Activated CD4-positive, alpha-beta T cell treated with anti-CD3 and anti-CD28 coated beads, Interleukin-2, amount 10 ng/mL, durations not matched to agents 7 days and 5 days (primary cell): Measurements from ENCODE around the gene COL2A1. TPM values are rescaled to one million over a fixed set of nuclear protein-coding genes. Genes with fewer than 3 reads are reported as not detected.
A peak's percentile ranks its signal among the peaks of the same experiment; 100 is the strongest.

Source experiments
- CTCF ChIA-PET: fragments of 350-600 bp; sonication (Branson Sonifier 250); formaldehyde crosslinking; loops from one replicate; lab custom pipeline; 2021; ENCODE audit warnings: antibody characterized with exemption; lab: Charles Lee
- POLR2A ChIA-PET: fragments of 350-600 bp; sonication (Branson Sonifier 250); formaldehyde crosslinking; loops from one replicate; lab custom pipeline; 2021; ENCODE audit warnings: antibody characterized with exemption; lab: Charles Lee
- DNase-seq: peaks from one replicate; pipeline ENCODE4 v3.0.0-alpha.2; 2020
- H3K27ac Mint-ChIP-seq: one replicate; pipeline ENCODE4 v1.8.0; 2021; ENCODE audit warnings: mild to moderate bottlenecking, moderate library complexity, mixed read lengths
- H3K27me3 Mint-ChIP-seq: one replicate; pipeline ENCODE4 v1.8.0; 2021; ENCODE audit warnings: mixed read lengths
- H3K36me3 Mint-ChIP-seq: one replicate; pipeline ENCODE4 v1.8.0; 2021; ENCODE audit warnings: low read depth, mixed read lengths
- H3K4me1 Mint-ChIP-seq: one replicate; pipeline ENCODE4 v1.8.0; 2021; ENCODE audit warnings: mixed read lengths
- H3K4me3 Mint-ChIP-seq: one replicate; pipeline ENCODE4 v1.8.0; 2021; ENCODE audit warnings: mild to moderate bottlenecking, moderate library complexity, mixed read lengths
- H3K9me3 Mint-ChIP-seq: one replicate; pipeline ENCODE4 v1.8.0; 2021; ENCODE audit warnings: mixed read lengths
- total RNA-seq, 2 experiments: library from RNA; stranded (reverse); gene quantifications; one replicate each; pipeline ENCODE4 v1.2.3, GENCODE V29; 2021

COL2A1 gene
- not detected for total RNA-seq

DNA sequence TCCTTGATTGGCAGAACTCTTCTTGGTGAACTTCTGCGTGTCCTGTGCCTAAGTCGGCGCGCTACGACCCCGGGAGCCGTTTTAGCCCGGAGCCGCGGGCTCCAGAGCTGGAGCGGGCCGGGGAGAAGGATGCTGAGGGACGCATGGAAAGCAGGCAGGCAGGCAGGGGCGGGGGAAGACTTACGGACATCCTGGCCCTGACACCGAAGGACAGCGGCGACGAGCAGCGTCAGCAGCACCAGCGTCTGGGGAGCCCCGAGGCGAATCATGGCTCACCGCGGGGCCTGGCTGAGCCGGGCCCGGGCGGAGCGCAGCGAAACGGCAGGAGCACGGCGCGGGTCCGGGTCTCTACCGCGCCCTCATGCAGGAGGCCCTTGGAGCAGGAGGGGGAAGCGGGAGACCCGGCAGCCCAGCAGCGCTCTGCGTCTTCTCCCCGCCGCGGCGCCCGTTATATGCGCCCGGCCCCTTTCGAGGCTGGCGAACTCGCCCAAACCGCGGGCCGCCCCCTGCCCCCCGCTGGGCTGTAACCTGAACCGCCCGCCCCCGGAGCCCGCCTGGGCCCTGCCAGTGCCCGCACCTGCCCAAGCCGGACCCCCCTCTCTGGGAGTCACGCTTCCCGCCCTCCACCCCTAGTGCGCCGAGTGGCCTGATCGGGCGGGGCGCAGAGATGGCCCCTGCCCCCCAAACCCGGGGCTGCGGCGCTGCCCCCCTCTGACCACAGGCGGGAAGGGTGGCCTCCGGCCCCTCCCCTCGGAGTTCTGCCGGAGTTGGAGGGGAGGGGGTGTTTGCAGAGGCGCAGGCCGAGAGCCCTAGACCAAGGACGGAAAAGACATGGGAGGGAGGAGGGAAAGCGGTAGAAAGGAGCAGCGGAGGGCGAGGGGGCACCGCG is at the start of gene COL2A1:
TSS of gene COL2A1 (minus strand) at position 424 of the 889 bp plus-strand sequence. CDS start at position 269, 155 bp downstream.
- Mint-ChIP-seq H3K4me3 (peak within 1 kb of the TSS; percentile 35), H3K9me3 (no peaks in the 10 kb centered on the region), H3K27me3 (peaks cover 95% of the 10 kb centered on the region), H3K36me3 (no peaks in the 10 kb centered on the region), H3K27ac (peak within 1 kb of the TSS; percentile 34), H3K4me1 (peaks cover 32% of the 10 kb centered on the region)
- no peak for DNase-seq
- POLR2A ChIA-PET, result no interaction called here
- CTCF ChIA-PET, result interaction anchor here (0.6 to 1.8 kb wide), 4 partner anchors 11 to 132 kb away, joined by 3 to 5 read pairs (median 4); no protein-coding TSS in a partner anchor

DNA sequence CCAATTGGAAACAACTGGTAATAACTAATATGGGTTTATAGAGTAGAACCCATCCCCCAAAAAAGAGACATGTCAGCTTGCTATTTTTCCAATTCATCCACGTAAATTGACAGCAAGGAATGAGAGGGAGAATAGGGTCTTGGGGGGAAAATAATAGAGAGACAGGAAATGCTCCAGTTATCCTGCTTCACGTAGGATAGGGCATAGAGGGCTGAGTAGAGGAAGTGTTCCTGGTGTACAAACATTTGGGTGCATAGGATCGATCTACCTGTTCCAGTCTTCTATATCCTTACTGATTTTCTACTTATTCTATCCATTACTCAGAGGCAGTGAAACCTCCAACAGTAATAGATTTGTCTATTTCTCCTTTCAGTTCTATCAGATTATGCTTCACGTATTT is 49.6 kb upstream of the COL2A1 start:
- no peak overlapping the region for H3K4me3 Mint-ChIP-seq
- ChIA-PET CTCF (interaction anchor here (1.2 to 1.3 kb wide), 2 partner anchors 16 to 27 kb away, joined by 4 read pairs; no protein-coding TSS in a partner anchor), POLR2A (no interaction called here)
- peaks cover 7% of the 10 kb centered on the region for H3K9me3 Mint-ChIP-seq
- no peaks in the 10 kb centered on the region for H3K27me3 Mint-ChIP-seq
- no peak overlapping the region for H3K27ac Mint-ChIP-seq
- H3K4me1 Mint-ChIP-seq, result peaks cover 4% of the 10 kb centered on the region
- DNase-seq, result no peak
- H3K36me3 Mint-ChIP-seq, result peaks cover 26% of the 10 kb centered on the region

DNA sequence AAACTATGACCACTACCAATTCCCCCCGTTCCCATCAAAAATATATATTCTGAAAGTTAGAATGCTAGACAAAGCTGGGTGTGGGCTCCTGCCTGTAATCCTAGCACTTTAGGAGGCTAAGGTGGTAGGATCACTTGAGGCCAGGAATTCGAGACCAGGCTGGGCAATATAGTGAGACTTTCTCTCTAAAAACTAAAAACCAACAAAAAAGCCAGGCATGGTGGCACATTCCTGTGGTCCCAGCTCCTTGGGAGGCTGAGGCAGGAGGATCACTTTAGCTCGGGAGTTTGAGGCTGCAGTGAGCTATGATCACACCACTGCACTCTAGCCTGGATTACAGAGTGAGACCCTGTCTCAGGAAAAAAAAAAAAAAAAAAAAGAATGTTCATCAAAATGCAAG is 48.8 kb upstream of the COL2A1 start:
- Mint-ChIP-seq H3K9me3 (no peaks in the 10 kb centered on the region), H3K4me1 (peaks cover 4% of the 10 kb centered on the region), H3K27me3 (no peaks in the 10 kb centered on the region), H3K4me3 (no peak overlapping the region), H3K36me3 (peaks cover 25% of the 10 kb centered on the region), H3K27ac (no peak overlapping the region)
- CTCF ChIA-PET, result interaction anchor here (0.7 to 1.3 kb wide), 4 partner anchors 9 to 214 kb away, joined by 3 to 4 read pairs (median 4); no protein-coding TSS in a partner anchor
- DNase-seq, result no peak
- POLR2A ChIA-PET, result no interaction called here

DNA sequence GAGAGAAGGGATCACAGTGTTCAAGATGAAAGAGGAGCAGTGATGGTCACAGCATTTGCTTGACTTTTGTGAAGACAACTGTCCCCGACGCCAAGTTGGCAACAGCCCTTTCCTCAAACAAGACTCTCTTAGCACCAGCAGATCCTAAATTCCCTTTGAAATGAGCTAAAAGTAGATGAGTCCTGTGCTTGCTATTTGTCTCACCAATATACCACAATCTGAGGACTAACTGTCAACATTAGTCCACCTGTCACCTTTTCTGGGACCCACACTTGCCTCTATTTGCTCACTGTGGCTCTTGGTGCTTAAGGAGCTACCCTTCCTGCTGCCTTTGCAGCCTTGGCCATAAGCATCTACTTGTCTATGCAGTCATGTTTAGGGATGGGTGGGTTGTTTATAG is 47.4 kb upstream of the COL2A1 start:
- Mint-ChIP-seq H3K27ac (no peak overlapping the region), H3K9me3 (no peaks in the 10 kb centered on the region), H3K4me1 (peaks cover 4% of the 10 kb centered on the region), H3K27me3 (no peaks in the 10 kb centered on the region), H3K4me3 (no peak overlapping the region), H3K36me3 (peaks cover 30% of the 10 kb centered on the region)
- DNase-seq, result no peak
- ChIA-PET CTCF (interaction anchor here (0.6 to 1.1 kb wide), 3 partner anchors 18 to 23 kb away, joined by 3 read pairs; no protein-coding TSS in a partner anchor), POLR2A (no interaction called here)

DNA sequence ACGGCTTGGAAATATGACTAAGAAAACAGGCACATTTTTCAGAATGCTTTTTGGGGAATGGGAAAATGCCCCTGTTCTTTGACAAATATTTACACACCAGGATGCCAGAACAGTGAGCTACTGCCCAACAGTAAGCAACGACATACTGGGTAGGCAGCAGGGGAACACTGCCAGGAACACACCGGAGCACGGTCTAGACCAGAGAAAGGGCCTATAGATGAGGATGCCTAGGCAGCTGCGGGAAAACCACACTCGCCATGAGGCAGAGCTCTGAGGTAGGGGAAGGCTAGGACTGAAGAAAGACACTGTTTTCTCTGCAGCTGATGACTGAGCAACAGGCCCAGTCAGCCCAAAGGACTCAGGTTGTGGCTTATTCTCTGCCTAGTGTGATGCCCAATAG is 45.9 kb upstream of the COL2A1 start:
- Mint-ChIP-seq H3K27ac (no peak overlapping the region), H3K27me3 (no peaks in the 10 kb centered on the region), H3K9me3 (no peaks in the 10 kb centered on the region), H3K36me3 (peaks cover 39% of the 10 kb centered on the region), H3K4me3 (no peak overlapping the region), H3K4me1 (peaks cover 4% of the 10 kb centered on the region)
- DNase-seq, result no peak
- ChIA-PET POLR2A (no interaction called here), CTCF (interaction anchor here (0.7 kb wide), 1 partner anchor 149 kb away, joined by 3 read pairs; no protein-coding TSS in a partner anchor)

DNA sequence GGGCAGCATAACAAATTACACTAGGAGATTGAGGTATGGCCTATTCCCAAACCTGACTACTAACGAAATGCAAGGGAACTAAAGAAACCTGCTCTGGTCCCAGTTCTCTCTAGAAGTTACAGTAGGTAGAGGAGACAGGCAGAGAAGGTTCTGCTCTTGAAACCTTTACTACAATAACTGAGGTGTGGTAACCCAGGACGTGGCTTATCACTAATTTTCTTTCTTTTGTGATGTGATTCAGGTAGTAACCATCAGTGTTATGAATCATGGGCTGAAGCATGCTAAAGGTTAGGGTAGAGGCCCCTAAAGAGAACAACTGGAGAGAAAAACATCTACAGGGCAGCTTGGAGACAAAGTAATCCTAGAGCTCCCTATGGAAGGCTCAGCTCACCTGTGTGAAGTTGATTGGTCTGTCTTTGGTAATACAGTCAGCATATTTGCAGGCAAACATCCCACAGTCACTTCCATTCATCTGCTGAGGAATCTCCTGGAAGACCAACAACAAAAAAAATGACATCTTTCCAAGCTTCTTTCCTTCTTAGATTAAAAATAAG is 41.8 kb upstream of the COL2A1 start:
- ChIA-PET POLR2A (no interaction called here), CTCF (interaction anchor here (1.0 kb wide), 1 partner anchor 10 kb away, joined by 4 read pairs; no protein-coding TSS in a partner anchor)
- Mint-ChIP-seq H3K27me3 (no peaks in the 10 kb centered on the region), H3K36me3 (peaks cover 40% of the 10 kb centered on the region), H3K9me3 (no peaks in the 10 kb centered on the region), H3K4me1 (no peaks in the 10 kb centered on the region), H3K4me3 (no peak overlapping the region), H3K27ac (no peak overlapping the region)
- DNase-seq, result no peak

DNA sequence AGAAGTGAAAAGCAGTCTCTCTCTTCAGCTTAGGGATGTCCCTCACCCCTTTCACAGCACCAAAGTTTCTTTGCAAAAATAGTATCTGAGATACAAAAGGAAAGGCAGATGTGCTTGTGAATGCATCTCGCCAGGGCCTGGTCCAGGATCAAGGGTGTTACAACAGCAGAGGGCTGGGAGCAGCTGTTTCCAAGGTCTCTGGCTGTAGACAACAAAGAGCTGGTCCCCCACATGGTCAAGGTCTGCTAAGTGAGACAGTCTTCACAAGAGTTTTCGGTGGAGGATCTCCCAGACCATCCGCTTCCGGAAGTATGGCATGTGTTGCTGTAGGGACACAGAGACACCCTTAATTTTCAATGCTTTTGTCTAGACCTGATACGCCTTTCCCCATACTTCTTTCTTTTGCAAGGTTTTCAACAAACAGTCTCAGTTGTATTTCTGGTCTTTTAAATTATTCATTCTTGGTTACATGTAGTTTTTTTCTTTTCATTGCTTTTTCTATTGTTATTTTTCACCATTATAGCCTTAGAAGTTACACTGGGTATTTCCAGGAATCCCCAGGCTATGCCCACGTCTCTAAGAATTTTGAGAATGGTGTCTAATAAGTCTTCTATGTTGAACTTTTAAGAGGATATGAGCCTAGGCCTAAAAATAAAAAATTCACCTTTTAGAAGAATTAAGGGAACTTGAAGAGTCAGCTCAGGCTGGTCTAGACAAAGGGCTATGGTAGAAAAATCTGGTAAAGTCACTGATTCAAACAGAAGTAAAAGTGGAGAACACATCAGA is 41.0 kb upstream of the COL2A1 start:
- no peaks in the 10 kb centered on the region for H3K9me3 Mint-ChIP-seq
- no peak for DNase-seq

DNA sequence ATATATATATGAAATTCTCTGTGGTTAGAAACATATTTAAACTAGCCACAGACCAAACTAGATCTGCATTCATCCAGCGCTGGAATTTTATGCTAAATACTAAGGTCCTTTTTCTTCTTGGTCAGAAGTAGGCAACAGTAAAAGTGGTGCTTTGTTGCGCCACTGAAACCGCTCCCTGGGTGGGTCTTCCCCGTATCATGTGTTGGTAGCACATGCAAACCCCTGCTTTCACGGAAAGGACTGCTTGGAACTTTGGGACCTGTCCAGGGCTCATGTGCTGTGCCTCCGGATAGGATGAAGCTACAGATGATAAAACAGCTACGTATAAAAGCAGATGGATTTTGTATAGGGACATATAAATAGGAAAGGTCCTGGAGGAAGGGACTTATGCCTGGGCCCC is 40.1 kb upstream of the COL2A1 start:
- H3K36me3 Mint-ChIP-seq, result peaks cover 34% of the 10 kb centered on the region

More for the DNA sequence above, 41.0 kb upstream of the COL2A1 start:
- Mint-ChIP-seq H3K27ac (no peak overlapping the region), H3K4me3 (no peak overlapping the region), H3K27me3 (no peaks in the 10 kb centered on the region), H3K4me1 (no peaks in the 10 kb centered on the region), H3K36me3 (peaks cover 40% of the 10 kb centered on the region)
- POLR2A ChIA-PET, result interaction anchor here (0.6 kb wide), 1 partner anchor 42 kb away, joined by 3 read pairs; no protein-coding TSS in a partner anchor
- CTCF ChIA-PET, result interaction anchor here (1.0 to 1.7 kb wide), 2 partner anchors 10 to 19 kb away, joined by 3 to 4 read pairs; no protein-coding TSS in a partner anchor

DNA sequence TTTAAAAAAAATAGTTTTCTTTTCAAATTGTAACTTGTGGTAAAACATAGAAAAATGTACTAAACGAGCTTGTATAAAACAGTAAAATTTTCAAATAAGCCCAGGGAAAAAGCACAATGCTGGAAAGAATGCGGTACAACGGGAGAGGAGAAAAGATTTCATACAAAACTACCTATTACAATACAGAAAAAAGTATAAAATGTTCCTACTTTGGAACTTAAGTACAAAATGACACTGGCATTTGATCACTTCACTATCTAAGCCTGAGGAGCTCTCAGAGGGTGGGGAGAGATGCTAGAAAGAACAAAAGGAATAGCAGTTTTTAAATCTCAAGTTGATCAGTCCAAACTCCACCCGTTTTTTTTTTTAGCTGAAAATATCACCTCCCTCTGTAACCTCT is 39.5 kb upstream of the COL2A1 start:
- no peak overlapping the region for H3K27ac Mint-ChIP-seq

More for the DNA sequence above, 40.1 kb upstream of the COL2A1 start:
- POLR2A ChIA-PET, result no interaction called here
- H3K4me3 Mint-ChIP-seq, result no peak overlapping the region
- CTCF ChIA-PET, result interaction anchor here (0.5 to 1.7 kb wide), 2 partner anchors 9 to 18 kb away, joined by 3 to 4 read pairs; no protein-coding TSS in a partner anchor
- no peaks in the 10 kb centered on the region for H3K9me3 Mint-ChIP-seq
- H3K27ac Mint-ChIP-seq, result no peak overlapping the region
- H3K27me3 Mint-ChIP-seq, result no peaks in the 10 kb centered on the region
- DNase-seq, result no peak
- H3K4me1 Mint-ChIP-seq, result no peaks in the 10 kb centered on the region

DNA sequence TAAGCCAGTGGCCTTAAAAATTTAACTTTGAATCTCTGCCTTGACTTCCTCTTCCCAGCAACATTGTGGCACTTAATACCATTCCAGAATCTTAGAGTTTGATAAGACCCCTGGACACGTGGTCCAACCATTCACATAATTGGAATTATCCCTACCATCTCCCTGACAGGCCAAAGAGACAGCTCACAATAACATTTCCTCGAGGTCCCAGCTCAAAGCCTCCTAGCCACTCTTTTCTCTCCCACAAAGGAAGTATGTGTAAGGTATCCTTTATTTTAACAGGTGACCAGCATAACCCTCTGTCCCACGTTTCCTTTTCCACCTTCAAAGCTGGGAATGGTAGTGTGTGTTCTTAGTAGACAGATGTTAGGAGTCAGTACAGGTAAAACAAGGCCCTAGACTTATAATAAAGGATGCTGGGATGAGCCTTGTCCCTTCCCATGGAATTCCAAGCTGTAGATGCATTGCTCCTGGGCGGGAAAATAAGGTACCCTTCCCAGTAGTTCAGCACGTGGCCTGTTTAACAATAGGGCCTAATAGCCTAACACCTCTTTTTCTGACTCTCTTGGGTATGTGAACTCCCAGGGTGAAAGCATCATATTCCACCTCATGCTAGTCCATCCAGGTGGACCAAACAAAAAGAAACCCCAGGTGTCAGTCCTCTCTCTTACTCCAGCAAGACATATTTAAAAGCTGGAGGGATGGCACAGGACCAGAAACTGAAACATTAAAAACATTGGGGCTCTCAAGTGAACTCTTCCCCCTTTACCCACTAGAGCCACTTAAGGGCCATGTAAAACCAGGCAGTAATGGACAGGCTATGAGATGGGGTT is 37.5 kb upstream of the COL2A1 start:
- H3K4me1 Mint-ChIP-seq, result peaks cover 5% of the 10 kb centered on the region
- H3K9me3 Mint-ChIP-seq, result no peaks in the 10 kb centered on the region
- H3K27me3 Mint-ChIP-seq, result no peaks in the 10 kb centered on the region
- DNase-seq, result no peak
- CTCF ChIA-PET, result no interaction called here
- H3K27ac Mint-ChIP-seq, result no peak overlapping the region
- POLR2A ChIA-PET, result no interaction called here
- no peak overlapping the region for H3K4me3 Mint-ChIP-seq
- peaks cover 17% of the 10 kb centered on the region for H3K36me3 Mint-ChIP-seq

More for the DNA sequence above, 39.5 kb upstream of the COL2A1 start:
- H3K27me3 Mint-ChIP-seq, result no peaks in the 10 kb centered on the region
- CTCF ChIA-PET, result interaction anchor here (1.7 kb wide), 1 partner anchor 17 kb away, joined by 3 read pairs; no protein-coding TSS in a partner anchor
- no peaks in the 10 kb centered on the region for H3K4me1 Mint-ChIP-seq
- H3K9me3 Mint-ChIP-seq, result no peaks in the 10 kb centered on the region
- DNase-seq, result no peak
- POLR2A ChIA-PET, result interaction anchor here (0.7 kb wide), 1 partner anchor 159 kb away, joined by 4 read pairs; no protein-coding TSS in a partner anchor
- peaks cover 29% of the 10 kb centered on the region for H3K36me3 Mint-ChIP-seq
- H3K4me3 Mint-ChIP-seq, result no peak overlapping the region

DNA sequence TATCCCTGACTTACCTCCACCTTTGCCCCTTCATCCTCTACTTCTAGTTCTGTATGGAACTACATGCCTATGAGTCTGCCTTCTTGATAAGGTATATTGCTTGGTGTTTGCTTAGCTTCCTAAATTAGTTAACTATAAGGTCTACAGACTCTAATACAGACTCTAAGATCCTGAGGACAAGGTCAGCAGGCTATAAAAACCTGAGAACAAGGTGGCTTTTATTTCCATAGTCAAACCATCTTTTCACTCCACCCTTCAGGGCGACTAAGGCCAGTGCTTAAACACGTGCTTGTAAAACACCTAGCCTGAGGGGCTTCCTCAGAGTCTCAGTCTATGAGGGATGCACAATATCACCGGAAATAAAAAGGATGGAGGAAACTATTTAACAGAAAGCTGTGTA is 36.1 kb upstream of the COL2A1 start:
- CTCF ChIA-PET, result no interaction called here
- Mint-ChIP-seq H3K27ac (no peak overlapping the region), H3K4me1 (peaks cover 5% of the 10 kb centered on the region), H3K4me3 (no peak overlapping the region), H3K27me3 (no peaks in the 10 kb centered on the region), H3K36me3 (peaks cover 7% of the 10 kb centered on the region), H3K9me3 (no peaks in the 10 kb centered on the region)
- DNase-seq, result no peak
- POLR2A ChIA-PET, result no interaction called here
